ENCODE measurements around the gene CCDC107.

Gene CCDC107

GRCh38 chr9:35615981-35616680 is 42.0 kb upstream of the CCDC107 start:
- no peak for TF ChIP-seq CTCF (IDR thresholded peaks at IDR 0.05; ENCODE audit: low read depth, low read length, missing control alignments)
- no peak overlapping the region for H3K4me3 ChIP-seq (ENCODE audit: low read depth, low read length)

GRCh38 chr9:35616681-35617459 is 41.2 kb upstream of the CCDC107 start:
- TF ChIP-seq CTCF (IDR thresholded peaks at IDR 0.05; ENCODE audit: low read depth, low read length, missing control alignments), result peak; percentile 42
- H3K4me3 ChIP-seq (ENCODE audit: low read depth, low read length), result peak overlapping the region; percentile 51
- DNase-seq (ENCODE audit: low read depth), result no peak

More at GRCh38 chr9:35615981-35616680, 42.0 kb upstream of the CCDC107 start:
- no peak for DNase-seq (ENCODE audit: low read depth)

GRCh38 chr9:35617548-35617947 is 40.5 kb upstream of the CCDC107 start:
- DNase-seq (ENCODE audit: low read depth), result no peak
- no peak for TF ChIP-seq CTCF (IDR thresholded peaks at IDR 0.05; ENCODE audit: low read depth, low read length, missing control alignments)
- peak overlapping the region; percentile 51 for H3K4me3 ChIP-seq (ENCODE audit: low read depth, low read length)

GRCh38 chr9:35618325-35618727 is 39.8 kb upstream of the CCDC107 start, which contains the start of gene CD72:
TSS of gene CD72 (minus strand) at chr9:35618413. CDS start at chr9:35618303, 110 bp downstream.
- DNase-seq (ENCODE audit: low read depth), result no peak
- no peak for TF ChIP-seq CTCF (IDR thresholded peaks at IDR 0.05; ENCODE audit: low read depth, low read length, missing control alignments)
- H3K4me3 ChIP-seq (ENCODE audit: low read depth, low read length), result peak within 1 kb of the TSS; percentile 51

GRCh38 chr9:35618854-35619799 is 39.0 kb upstream of the CCDC107 start:
- H3K4me3 ChIP-seq (ENCODE audit: low read depth, low read length), result peak overlapping the region; percentile 2; the same call in 1 of the 2 replicates
- DNase-seq (ENCODE audit: low read depth), result peak; percentile 52
- TF ChIP-seq CTCF (IDR thresholded peaks at IDR 0.05; ENCODE audit: low read depth, low read length, missing control alignments), result no peak

- DNase-seq (ENCODE audit: low read depth), result peak; percentile 50
- no peak for TF ChIP-seq CTCF (IDR thresholded peaks at IDR 0.05; ENCODE audit: low read depth, low read length, missing control alignments)
- no peak overlapping the region for H3K4me3 ChIP-seq (ENCODE audit: low read depth, low read length)
Observed at GRCh38 chr9:35619800-35620158, 38.3 kb upstream of the CCDC107 start.
